Thyroid gland (tissue), 4 donors: Measurements from ENCODE around the gene LUZP2.

Experiments used
- POLR2A ChIP-seq, 2 donors: fragments of 450-650 bp; IDR thresholded peaks; one replicate each; pipeline ENCODE4 v1.6.1; 2017; ENCODE audit warnings: antibody characterized with exemption in 2 of 2, mild to moderate bottlenecking in 2 of 2, moderate library complexity in 1 of 2
- TF ChIP-seq, protein P1 (sequence below), 6 experiments: fragments of 200-600 bp in 3 of 6; fragments of 450-650 bp in 3 of 6; sonication (generic) in 3 of 6; IDR thresholded peaks; one replicate each; pipeline ENCODE4 v1.5.1; 2016 to 2019; ENCODE audit warnings: antibody characterized with exemption in 6 of 6, mild to moderate bottlenecking in 2 of 6, inconsistent platforms in 1 of 6, moderate library complexity in 1 of 6

DNA sequence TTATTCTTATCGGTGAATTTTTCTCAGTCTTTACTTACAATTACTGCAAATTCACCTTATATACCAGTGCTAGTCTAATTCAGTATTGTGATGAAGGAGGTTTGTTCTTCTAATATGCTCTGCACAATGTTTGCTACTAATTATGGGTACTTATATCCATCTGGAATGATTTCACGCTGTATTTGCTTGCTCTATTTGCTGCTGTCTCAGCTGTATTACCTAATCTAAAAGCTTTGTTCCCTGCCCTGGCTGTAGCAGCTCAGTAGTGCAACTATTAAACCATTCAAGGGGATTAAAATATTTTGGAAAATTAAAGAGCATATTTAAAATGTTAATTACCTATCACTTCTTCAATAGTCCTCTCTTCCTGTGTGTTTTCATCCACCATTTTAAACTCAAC, 375.3 kb downstream of the LUZP2 start:
- TF ChIP-seq, protein P1, sequence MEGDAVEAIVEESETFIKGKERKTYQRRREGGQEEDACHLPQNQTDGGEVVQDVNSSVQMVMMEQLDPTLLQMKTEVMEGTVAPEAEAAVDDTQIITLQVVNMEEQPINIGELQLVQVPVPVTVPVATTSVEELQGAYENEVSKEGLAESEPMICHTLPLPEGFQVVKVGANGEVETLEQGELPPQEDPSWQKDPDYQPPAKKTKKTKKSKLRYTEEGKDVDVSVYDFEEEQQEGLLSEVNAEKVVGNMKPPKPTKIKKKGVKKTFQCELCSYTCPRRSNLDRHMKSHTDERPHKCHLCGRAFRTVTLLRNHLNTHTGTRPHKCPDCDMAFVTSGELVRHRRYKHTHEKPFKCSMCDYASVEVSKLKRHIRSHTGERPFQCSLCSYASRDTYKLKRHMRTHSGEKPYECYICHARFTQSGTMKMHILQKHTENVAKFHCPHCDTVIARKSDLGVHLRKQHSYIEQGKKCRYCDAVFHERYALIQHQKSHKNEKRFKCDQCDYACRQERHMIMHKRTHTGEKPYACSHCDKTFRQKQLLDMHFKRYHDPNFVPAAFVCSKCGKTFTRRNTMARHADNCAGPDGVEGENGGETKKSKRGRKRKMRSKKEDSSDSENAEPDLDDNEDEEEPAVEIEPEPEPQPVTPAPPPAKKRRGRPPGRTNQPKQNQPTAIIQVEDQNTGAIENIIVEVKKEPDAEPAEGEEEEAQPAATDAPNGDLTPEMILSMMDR (IDR thresholded peaks at IDR 0.05) = no peak
- TF ChIP-seq POLR2A (IDR thresholded peaks at IDR 0.05) = no peak
